Measurements from ENCODE around the gene MTHFD1L. TPM values are rescaled to one million over a fixed set of nuclear protein-coding genes. Genes with fewer than 3 reads are reported as not detected.
A peak's percentile ranks its signal among the peaks of the same experiment; 100 is the strongest.
"Not testable (repeated sequence)": the region's sequence is repeated elsewhere in the genome, so short reads cannot be mapped to it uniquely, and the experiment has no call there.

Gene MTHFD1L
- total RNA-seq = 100 to 1,000 TPM in 1 of 2 donors, 10 to 100 TPM in 1; 58.0 to 107 TPM

DNA sequence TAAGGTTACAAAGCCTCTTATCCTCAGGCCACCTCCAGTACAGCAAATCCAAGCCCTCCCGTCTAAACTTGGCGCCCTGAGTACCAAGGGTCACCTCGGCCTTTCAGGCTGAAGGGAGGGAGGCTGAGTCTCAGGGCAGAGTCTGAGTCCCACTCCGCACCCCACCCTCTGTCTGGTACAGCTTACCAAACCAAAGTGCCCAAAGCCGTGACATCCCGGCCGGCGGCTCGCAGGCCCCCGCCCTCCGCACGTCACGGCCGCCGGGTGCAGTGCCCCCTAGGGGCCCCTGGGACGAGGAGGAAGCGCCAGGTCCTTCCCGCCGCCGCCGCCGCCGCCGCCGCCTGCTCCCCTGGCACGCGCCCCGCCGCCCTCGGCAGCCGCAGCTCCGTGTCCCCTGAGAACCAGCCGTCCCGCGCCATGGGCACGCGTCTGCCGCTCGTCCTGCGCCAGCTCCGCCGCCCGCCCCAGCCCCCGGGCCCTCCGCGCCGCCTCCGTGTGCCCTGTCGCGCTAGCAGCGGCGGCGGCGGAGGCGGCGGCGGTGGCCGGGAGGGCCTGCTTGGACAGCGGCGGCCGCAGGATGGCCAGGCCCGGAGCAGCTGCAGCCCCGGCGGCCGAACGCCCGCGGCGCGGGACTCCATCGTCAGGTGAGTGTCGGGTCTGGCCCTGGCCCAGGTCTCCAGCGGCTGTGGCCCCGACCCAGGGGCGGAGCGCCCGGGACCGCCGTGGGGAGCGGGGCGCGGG is at the start of gene MTHFD1L:
MTHFD1L (plus strand) TSS at position 297 of the 741 bp plus-strand sequence; CDS start at position 418, 121 bp downstream.
- peak within 1 kb of the TSS; percentile 63 for H3K27ac Mint-ChIP-seq
- peaks cover 5% of the 10 kb centered on the region for H3K4me1 Mint-ChIP-seq
- ATAC-seq (replicated peaks) = peak; percentile 79
- peaks cover 11% of the 10 kb centered on the region for H3K27me3 Mint-ChIP-seq
- H3K4me3 Mint-ChIP-seq = peak within 1 kb of the TSS; percentile 82
- H3K9me3 Mint-ChIP-seq = no peaks in the 10 kb centered on the region
- H3K36me3 Mint-ChIP-seq (ENCODE audit: low read depth) = peaks cover 15% of the 10 kb centered on the region

DNA sequence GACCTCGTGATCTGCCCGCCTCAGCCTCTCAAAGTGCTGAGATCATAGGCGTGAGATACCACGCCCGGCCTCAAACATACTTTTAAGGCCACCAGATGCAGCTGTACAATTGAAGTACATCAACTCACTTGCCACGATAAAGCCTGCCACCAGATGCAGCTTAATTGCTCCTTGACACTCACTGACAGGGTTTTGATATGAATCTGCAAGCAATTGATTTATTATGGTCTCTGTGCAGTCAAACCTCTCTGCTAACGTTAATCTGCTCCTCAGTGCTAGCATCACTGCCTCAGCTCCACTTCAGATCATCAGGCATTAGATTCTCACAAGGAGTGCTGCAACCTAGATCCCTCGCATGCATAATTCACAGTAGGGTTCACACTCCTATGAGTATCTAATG is 48.9 kb upstream of the MTHFD1L start:
- Mint-ChIP-seq H3K4me1 (peaks cover 29% of the 10 kb centered on the region), H3K27me3 (peaks cover 11% of the 10 kb centered on the region)
- H3K4me3 Mint-ChIP-seq; H3K9me3 Mint-ChIP-seq; H3K27ac Mint-ChIP-seq; H3K36me3 Mint-ChIP-seq (ENCODE audit: low read depth); ATAC-seq (replicated peaks): not testable (repeated sequence)

DNA sequence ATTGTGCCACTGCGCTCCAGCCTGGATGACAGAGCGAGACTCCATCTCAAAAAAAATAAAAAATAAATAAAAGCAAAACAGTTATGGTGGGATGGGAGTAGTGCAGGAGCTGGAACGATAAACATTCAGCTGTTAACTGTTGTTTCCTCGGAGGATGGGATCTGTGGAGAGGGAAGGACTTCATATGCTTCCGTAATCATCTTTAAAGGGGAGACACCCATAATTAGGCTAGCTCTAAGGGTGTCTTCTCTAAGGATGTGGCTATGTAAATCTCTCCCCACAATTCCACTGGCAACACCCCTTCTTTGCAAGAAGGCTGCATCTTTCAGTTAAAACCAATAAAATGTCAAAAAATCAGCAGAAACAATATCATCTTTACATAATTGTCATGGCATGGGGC is 42.6 kb upstream of the MTHFD1L start:
- Mint-ChIP-seq H3K36me3 (ENCODE audit: low read depth) (no peaks in the 10 kb centered on the region), H3K4me1 (no peaks in the 10 kb centered on the region), H3K27ac (no peak overlapping the region), H3K4me3 (no peak overlapping the region), H3K9me3 (no peaks in the 10 kb centered on the region), H3K27me3 (no peaks in the 10 kb centered on the region)
- no peak for ATAC-seq (replicated peaks)

DNA sequence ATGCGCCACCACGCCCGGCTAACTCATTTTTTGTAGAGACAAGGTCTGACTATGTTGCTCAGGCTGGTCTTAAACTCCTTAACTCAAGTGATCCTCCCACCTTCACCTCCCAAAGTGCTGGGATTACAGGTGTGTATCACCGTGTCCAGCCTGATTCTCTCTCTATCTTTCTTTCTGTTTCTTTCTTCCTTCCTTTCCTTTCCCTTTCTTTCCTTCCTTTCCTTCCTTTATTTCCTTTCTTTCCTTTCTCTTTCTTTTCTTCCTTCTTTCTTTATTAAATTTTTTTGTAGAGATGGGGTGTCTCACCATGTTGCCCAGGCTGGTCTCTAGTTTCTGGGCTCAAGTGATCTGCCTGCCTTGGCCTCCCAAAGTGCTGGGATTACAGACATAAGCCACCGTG is 38.7 kb upstream of the MTHFD1L start:
- no peak for ATAC-seq (replicated peaks)
- Mint-ChIP-seq H3K4me1 (no peaks in the 10 kb centered on the region), H3K9me3 (no peaks in the 10 kb centered on the region), H3K36me3 (ENCODE audit: low read depth) (no peaks in the 10 kb centered on the region), H3K27me3 (no peaks in the 10 kb centered on the region), H3K27ac (no peak overlapping the region), H3K4me3 (no peak overlapping the region)

DNA sequence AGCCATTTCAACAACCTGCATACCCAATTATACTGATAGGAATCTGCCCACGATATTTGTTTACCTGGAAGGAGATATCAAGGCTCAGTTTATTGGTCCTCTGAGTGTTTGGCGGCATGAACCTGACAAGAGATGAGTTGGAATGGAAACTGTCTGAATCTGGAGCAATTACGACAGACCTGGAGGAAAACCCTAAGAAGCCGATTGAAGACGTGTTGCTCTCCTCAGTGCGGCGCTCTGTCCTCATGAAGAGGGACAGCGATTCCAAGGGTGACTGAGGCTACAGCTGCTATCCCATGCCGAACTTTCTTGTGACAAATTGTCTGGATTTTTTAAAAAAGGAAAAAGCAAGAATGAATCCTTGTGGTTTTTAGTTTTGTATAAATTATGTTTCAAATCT is 37.4 kb upstream of the MTHFD1L start:
- H3K4me1 Mint-ChIP-seq; ATAC-seq (replicated peaks); H3K27me3 Mint-ChIP-seq; H3K27ac Mint-ChIP-seq; H3K4me3 Mint-ChIP-seq; H3K9me3 Mint-ChIP-seq; H3K36me3 Mint-ChIP-seq (ENCODE audit: low read depth): not testable (repeated sequence)

DNA sequence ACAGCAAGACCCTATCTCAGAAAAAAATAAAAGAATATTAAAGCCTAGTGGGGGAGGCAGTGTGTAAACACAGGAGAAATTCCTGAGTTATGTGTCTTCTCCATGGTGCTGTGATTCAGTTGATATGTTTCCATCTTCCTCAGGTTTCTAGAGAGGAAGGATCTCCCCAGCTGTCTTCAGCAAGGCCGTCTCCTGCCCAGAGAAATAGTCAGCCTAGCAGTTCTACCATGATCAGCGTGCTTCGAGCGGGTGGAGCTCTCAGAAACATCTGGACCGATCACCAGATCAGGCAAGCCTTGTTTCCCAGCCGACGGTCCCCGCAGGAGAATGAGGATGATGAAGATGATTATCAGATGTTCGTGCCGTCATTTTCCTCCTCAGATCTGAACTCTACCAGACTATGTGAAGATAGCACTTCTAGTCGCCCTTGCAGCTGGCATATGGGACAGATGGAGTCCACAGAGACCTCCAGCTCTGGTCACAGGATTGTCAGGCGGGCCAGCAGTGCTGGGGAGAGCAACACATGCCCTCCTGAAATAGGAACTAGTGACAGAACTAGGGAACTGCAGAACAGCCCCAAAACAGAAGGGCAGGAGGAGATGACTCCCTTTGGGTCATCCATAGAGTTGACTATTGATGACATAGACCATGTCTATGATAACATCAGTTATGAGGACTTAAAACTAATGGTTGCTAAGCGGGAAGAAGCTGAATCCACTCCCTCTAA is 34.9 kb upstream of the MTHFD1L start:
- no peak overlapping the region for H3K4me3 Mint-ChIP-seq
- no peaks in the 10 kb centered on the region for H3K9me3 Mint-ChIP-seq
- H3K4me1 Mint-ChIP-seq = no peaks in the 10 kb centered on the region
- H3K36me3 Mint-ChIP-seq (ENCODE audit: low read depth) = no peaks in the 10 kb centered on the region
- no peak overlapping the region for H3K27ac Mint-ChIP-seq
- H3K27me3 Mint-ChIP-seq = no peaks in the 10 kb centered on the region
- ATAC-seq (replicated peaks) = no peak

DNA sequence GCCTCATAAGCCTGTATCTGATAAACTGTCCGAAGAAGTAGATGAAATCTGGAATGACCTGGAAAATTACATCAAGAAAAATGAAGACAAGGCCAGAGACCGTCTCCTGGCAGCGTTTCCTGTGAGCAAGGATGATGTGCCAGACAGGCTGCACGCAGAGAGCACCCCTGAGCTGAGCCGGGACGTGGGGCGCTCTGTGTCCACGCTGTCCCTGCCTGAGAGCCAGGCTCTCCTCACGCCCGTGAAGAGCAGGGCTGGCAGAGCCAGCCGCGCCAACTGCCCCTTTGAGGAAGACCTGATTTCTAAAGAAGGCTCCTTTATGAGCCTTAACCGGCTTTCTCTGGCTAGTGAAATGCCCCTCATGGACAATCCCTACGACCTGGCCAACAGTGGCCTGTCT is 33.9 kb upstream of the MTHFD1L start:
- Mint-ChIP-seq H3K4me3 (no peak overlapping the region), H3K27ac (no peak overlapping the region), H3K36me3 (ENCODE audit: low read depth) (no peaks in the 10 kb centered on the region), H3K9me3 (no peaks in the 10 kb centered on the region), H3K27me3 (no peaks in the 10 kb centered on the region), H3K4me1 (no peaks in the 10 kb centered on the region)
- ATAC-seq (replicated peaks) = no peak

DNA sequence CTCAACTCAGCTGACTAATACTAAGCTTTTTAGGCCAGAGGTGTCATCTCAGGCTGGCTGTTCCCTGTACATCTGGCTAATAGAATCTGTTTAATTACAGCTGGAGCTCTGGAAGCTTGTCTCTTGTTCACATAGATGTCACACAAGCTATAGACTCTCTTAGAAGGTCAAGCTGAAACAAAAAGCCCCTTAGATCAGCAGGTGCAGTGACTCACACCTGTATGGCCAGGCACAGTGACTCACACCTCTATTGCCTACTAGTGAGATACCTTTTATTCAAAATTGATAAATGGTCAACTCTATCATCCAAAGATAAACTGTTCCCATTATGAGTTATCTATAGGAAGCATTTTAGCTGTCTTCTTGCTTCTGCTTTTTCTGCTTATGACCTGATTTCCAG is 29.9 kb upstream of the MTHFD1L start:
- H3K4me1 Mint-ChIP-seq = no peaks in the 10 kb centered on the region
- H3K4me3 Mint-ChIP-seq = no peak overlapping the region
- H3K36me3 Mint-ChIP-seq (ENCODE audit: low read depth) = peaks cover 12% of the 10 kb centered on the region
- no peak overlapping the region for H3K27ac Mint-ChIP-seq
- peak; percentile 62 for ATAC-seq (replicated peaks)
- H3K9me3 Mint-ChIP-seq = no peaks in the 10 kb centered on the region
- H3K27me3 Mint-ChIP-seq = no peaks in the 10 kb centered on the region

DNA sequence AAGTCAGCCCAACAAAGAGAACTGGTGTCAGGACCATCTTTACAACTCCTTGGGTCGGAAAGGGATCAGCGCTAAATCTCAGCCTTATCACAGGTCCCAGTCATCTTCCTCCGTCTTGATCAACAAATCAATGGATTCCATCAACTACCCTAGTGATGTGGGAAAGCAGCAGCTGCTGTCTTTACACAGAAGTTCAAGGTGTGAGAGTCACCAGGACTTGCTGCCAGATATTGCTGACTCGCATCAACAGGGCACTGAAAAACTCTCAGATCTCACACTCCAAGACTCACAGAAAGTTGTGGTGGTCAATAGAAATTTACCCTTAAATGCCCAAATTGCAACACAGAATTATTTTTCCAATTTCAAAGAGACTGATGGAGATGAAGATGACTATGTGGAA is 25.3 kb upstream of the MTHFD1L start:
- no peak for ATAC-seq (replicated peaks)
- Mint-ChIP-seq H3K27ac (no peak overlapping the region), H3K9me3 (no peaks in the 10 kb centered on the region), H3K36me3 (ENCODE audit: low read depth) (peaks cover 12% of the 10 kb centered on the region), H3K4me3 (no peak overlapping the region), H3K27me3 (no peaks in the 10 kb centered on the region), H3K4me1 (no peaks in the 10 kb centered on the region)

DNA sequence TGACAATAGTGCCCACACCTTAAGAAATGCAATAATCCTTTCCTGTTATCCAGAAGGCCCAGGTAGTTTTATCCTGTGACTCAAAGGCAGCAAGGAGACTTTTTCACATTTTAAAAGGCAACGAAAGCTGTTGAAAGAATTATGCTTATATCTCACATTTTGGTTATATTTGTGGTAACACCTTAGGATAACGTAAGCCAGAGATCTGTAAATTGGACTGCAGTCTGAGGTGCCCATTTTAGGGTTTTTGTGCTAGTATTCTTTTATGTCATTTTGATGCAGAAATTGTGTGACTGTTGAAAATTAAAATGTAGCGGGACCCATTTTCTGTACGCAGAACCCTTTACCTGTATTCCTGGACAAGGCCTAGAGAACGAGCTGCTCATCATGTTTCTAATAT is 24.3 kb upstream of the MTHFD1L start:
- H3K9me3 Mint-ChIP-seq = no peaks in the 10 kb centered on the region
- H3K36me3 Mint-ChIP-seq (ENCODE audit: low read depth) = peaks cover 12% of the 10 kb centered on the region
- ATAC-seq (replicated peaks) = no peak
- no peak overlapping the region for H3K27ac Mint-ChIP-seq
- no peaks in the 10 kb centered on the region for H3K4me1 Mint-ChIP-seq
- no peak overlapping the region for H3K4me3 Mint-ChIP-seq
- peaks cover 2% of the 10 kb centered on the region for H3K27me3 Mint-ChIP-seq

DNA sequence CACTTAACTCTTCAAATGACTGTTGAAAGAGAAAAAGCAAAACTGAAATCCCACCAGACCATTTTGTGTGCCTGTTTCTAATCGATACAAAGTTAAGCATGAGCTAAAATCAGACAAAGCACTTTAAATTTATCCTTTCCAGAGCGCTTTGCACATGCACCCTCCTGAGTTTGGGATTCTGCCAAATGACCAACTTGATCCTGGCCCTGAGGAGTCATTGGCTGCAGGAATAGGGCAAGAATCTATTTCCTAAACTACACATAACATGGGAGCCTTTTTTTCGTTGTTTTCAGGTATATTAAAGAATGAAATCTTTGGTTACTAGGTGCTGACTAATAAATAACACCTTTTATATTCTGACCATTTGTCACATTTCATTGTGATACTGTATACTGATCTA is 23.8 kb upstream of the MTHFD1L start:
- H3K36me3 Mint-ChIP-seq (ENCODE audit: low read depth) = peaks cover 12% of the 10 kb centered on the region
- no peaks in the 10 kb centered on the region for H3K4me1 Mint-ChIP-seq
- ATAC-seq (replicated peaks) = no peak
- H3K4me3 Mint-ChIP-seq = no peak overlapping the region
- no peak overlapping the region for H3K27ac Mint-ChIP-seq
- H3K27me3 Mint-ChIP-seq = peaks cover 5% of the 10 kb centered on the region
- H3K9me3 Mint-ChIP-seq = no peaks in the 10 kb centered on the region

DNA sequence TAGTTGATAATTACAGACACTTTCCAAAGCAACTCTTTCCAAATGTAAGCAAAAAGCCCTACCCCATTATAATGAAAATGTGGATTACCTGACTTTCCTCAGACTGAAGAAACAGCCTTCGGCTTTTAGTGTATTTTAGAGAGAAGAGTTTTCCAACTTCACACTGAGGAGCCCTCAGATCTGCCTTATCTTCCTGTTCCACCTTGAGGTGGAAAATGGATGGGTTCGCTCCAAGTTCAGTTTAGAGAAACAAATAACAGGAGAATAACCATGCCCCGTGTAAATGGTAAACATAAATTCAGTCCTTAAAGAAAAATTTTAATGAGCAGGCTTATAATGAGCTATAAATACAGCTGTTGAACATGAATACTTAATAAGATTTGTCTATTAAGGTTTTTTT is 21.1 kb upstream of the MTHFD1L start:
- Mint-ChIP-seq H3K27ac (no peak overlapping the region), H3K9me3 (no peaks in the 10 kb centered on the region), H3K27me3 (peaks cover 5% of the 10 kb centered on the region), H3K4me1 (no peaks in the 10 kb centered on the region), H3K36me3 (ENCODE audit: low read depth) (peaks cover 12% of the 10 kb centered on the region), H3K4me3 (no peak overlapping the region)
- no peak for ATAC-seq (replicated peaks)

DNA sequence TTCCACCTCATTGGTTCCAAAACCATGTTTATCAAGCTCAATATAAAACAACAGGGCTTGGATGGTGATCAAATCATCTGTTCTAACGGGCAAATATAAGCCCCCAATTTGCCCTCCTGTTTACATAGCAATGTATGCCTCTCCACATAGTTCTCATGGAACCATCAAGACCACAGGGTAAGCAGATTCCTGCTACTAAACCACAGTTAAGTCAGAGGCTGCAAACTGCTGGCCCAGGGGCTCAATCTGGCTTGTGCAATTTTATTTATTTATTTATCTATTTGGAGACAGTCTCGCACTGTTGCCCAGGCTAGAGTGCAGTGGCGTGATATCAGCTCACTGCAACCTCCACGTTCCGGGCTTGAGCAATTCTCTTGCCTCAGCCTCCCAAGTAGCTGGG is 18.9 kb upstream of the MTHFD1L start:
- Mint-ChIP-seq H3K36me3 (ENCODE audit: low read depth) (no peaks in the 10 kb centered on the region), H3K27me3 (peaks cover 5% of the 10 kb centered on the region), H3K4me1 (no peaks in the 10 kb centered on the region), H3K9me3 (no peaks in the 10 kb centered on the region), H3K27ac (no peak overlapping the region), H3K4me3 (no peak overlapping the region)
- ATAC-seq (replicated peaks) = no peak

DNA sequence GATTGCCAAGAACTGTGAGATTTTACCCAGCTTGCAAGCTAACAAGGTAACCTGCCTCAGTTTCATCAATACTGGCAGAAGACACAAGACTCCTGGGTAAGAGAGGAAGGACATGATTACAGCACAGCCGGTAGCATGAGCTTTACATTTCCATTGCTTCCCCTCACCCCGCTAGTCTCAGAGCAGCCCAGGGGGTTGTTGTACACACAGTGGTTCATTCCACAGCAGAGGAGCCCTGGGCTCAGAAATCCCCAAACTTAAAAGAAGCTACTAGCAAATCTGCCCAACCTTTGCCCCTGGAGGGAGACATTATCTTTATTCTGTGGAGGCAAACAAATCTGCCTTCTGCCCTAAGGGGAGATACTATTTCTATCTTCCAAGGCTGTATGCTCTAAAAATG is 17.1 kb upstream of the MTHFD1L start:
- Mint-ChIP-seq H3K4me1 (no peaks in the 10 kb centered on the region), H3K36me3 (ENCODE audit: low read depth) (no peaks in the 10 kb centered on the region), H3K4me3 (no peak overlapping the region)

DNA sequence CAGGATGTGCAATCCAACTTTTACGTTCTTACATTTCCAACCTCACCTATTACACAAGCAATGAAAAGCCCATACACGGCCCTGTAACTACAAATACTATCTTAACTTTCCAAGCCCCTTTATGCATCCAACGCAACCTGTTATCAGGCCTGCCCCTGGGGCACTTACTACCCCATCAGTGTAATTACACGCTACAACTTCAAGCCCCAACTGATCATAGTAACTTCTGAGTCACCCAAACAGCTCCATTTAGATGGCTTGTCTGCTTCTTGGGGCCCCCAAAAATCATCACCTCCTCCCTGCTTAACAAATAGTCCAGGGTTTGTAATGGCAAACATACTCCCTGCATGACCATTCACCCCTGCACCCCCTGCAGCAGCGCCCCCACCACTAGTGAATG is 11.1 kb upstream of the MTHFD1L start:
- not testable (repeated sequence) for H3K4me3 Mint-ChIP-seq; H3K36me3 Mint-ChIP-seq (ENCODE audit: low read depth); H3K27me3 Mint-ChIP-seq; H3K4me1 Mint-ChIP-seq; H3K9me3 Mint-ChIP-seq; H3K27ac Mint-ChIP-seq; ATAC-seq (replicated peaks)

More for the DNA sequence above, 17.1 kb upstream of the MTHFD1L start:
- Mint-ChIP-seq H3K27me3 (peaks cover 5% of the 10 kb centered on the region), H3K9me3 (no peaks in the 10 kb centered on the region), H3K27ac (no peak overlapping the region)
- no peak for ATAC-seq (replicated peaks)

Measured in activated T-helper 17 cell treated with anti-CD3 and anti-CD28 coated beads, Interleukin-2, amount 50 U/mL, for 72 hours (primary cell).